GM10266 (cell line): Measurements from ENCODE around the gene NSUN4.

Experiments
- DNase-seq: peaks from one replicate; pipeline ENCODE4 v3.0.0; 2012; ENCODE audit errors: extremely low spot score
- TF ChIP-seq, protein P1 (sequence below): IDR thresholded peaks from 2 replicates; pipeline ENCODE4 v1.5.1; 2012; ENCODE audit warnings: mild to moderate bottlenecking, low read depth; ENCODE audit not compliant: control insufficient read depth, insufficient read depth; ENCODE audit errors: missing control alignments

Gene NSUN4

DNA sequence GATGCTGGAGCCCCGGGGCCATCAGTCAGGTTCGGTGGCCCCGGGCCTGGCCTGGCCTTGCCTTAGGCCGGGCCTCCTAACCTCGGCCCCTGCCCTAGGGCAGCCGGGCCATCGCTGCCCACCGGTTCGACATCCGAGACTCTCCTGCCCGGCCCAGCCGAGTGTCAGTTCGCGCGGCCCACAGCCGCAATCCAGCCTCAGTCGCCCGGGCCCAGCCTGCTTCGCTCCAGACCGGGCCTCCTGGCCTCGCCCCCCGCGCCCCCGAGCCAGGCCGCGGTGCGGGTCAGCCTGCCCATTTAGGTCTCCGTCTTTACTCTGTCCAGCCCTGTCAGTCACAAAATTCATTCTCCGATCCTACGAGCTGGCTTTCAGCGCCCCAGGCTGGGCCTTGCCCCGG, 38.0 kb upstream of the NSUN4 start:
- TF ChIP-seq, protein P1, sequence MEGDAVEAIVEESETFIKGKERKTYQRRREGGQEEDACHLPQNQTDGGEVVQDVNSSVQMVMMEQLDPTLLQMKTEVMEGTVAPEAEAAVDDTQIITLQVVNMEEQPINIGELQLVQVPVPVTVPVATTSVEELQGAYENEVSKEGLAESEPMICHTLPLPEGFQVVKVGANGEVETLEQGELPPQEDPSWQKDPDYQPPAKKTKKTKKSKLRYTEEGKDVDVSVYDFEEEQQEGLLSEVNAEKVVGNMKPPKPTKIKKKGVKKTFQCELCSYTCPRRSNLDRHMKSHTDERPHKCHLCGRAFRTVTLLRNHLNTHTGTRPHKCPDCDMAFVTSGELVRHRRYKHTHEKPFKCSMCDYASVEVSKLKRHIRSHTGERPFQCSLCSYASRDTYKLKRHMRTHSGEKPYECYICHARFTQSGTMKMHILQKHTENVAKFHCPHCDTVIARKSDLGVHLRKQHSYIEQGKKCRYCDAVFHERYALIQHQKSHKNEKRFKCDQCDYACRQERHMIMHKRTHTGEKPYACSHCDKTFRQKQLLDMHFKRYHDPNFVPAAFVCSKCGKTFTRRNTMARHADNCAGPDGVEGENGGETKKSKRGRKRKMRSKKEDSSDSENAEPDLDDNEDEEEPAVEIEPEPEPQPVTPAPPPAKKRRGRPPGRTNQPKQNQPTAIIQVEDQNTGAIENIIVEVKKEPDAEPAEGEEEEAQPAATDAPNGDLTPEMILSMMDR = no peak
- DNase-seq = no peak

DNA sequence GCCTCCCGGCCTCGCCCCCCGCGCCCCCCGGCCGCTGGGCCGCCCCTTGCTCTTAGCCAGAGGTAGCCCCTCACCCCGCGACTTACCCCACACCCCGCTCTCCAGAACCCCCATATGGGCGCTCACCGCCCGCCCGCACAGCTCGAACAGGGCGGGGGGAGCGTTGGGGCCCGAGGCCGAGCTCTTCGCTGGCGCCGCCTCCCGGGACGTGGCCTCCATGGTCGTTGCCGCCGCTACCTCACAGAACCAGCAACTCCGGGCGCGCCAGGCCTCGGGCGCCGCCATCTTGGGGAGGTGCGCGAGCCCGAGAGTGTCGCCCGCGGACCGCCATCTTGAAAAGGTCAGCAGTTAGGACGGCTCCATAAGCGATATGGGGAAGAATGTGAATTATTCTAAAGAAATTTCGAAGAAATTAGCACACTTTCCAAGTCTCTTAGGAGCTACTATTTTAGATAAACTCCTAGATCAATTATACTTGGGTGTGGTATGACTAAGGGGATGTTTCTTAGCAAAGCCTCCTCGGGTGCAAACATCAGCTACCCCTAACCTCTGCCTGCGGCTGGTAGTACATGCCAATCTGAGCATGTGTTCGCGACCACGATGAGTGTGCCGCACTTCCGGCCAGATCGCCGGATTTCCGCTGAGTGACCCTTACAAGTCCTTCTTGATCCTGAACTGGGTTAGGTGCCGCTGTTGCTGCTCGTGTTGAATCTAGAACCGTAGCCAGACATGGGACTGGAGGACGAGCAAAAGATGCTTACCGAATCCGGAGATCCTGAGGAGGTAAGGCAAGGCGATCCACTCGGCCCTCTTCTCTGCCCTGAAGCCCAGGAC, 37.4 kb upstream of the NSUN4 start, which contains the start of the genes LRRC41 and UQCRH:
Gene LRRC41 (minus strand): TSS at position 579 of the 834 bp plus-strand sequence. CDS start 294 bp downstream, at position 285.
Gene UQCRH (plus strand): TSS at position 661 of the 834 bp plus-strand sequence. CDS start 69 bp downstream, at position 730.
- DNase-seq = peak; percentile 93
- TF ChIP-seq, protein P1 = peak; percentile 17

DNA sequence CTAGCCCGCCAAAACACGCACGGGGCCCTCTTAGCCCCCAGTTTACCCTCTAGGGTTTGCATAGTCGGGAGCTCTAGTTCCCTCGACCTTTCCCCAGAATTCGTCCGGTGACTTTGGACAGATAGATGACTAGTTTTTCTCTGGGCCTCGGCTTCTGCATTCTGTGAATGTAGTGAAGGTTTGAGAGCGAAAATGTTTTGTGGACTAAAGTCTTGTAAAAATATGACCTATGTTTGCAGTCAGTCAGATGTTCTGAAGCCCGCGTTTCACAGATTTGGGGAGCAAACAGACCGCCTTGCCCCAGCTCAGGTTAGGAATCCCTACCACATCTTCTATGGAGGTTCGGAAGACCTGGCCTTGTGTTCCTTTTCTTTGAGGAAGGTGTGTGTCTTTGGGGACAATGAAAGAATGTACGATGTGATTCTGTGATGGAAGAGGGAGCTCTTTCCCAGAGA, 36.7 kb upstream of the NSUN4 start:
- DNase-seq = no peak
- TF ChIP-seq, protein P1 = no peak

DNA sequence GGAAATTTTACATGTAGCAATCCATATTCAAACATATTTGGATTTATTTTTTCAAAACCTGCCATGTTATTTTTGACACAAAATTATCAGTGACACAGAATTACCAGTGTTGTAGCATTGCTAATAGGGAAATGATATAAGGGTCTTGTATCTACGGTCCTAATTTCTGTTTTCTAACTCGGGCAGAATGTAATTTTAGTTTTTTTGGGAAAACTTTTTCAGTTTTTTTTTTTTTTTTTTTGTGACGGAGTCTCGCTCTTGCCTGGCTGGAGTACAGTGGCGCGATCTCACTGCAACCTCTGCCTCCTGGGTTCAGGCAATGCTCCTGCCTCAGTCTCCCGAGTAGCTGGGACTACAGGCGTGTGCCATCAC, 34.5 kb upstream of the NSUN4 start:
- no peak for DNase-seq
- TF ChIP-seq, protein P1 = no peak

DNA sequence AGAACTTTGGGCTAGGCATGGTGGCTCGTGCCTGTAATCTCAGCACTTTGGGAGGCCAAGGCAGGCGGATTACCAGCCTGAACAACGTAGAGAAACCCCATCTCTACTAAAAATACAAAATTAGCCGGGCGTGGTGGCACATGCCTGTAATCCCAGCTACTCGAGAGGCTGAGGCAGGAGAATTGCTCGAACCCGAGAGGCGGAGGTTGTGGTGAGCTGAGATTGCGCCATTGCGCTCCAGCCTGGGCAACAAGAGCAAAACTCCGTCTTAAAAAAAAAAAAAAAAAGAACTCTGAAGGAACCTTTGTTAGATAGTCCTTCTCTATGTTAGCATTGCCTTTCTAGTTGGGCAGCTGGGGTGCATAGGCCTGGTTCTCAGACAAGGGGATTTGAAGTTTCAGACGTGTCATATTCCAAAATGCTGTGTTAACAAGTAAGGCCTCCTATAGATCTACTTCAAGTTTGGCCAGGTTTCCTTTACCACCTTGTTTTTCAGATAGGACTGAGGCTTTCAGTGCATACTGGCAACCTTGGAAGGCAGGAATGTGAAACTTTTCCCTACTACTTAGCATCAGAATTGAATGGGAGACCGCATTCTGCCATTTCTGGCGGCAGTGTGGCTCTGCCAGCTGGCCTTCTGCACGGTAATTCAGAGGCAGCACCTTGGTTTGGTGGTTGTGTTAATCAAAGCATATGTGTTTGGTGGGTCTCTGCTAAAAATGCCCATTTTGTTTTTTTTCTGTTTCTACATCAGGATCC, 31.0 kb upstream of the NSUN4 start:
- TF ChIP-seq, protein P1 = no peak
- DNase-seq = no peak

DNA sequence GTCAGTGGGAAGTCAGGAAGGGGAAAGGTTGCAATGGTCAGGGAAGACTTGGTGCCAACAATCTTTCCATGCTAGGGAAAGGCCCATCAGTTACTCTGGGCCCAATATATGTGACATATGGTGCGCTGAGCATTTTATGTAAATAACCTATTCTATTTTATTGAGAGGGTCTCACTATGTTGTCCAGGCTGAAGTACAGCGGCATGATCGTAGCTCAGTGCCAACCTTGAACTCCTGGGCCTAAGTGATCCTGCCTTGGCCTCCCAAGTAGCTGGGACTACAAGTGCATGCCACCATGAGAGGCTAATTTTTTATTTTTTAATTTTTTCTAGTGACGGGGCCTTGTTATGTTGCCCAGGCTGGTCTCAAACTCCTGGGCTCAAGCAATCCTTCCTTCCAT, 30.3 kb upstream of the NSUN4 start:
- TF ChIP-seq, protein P1 = no peak

More for the DNA sequence above, 30.3 kb upstream of the NSUN4 start:
- DNase-seq = no peak
